GDM1 (cell line): ENCODE data around the gene LNX2.
A peak's percentile ranks its signal among the peaks of the same experiment; 100 is the strongest.

Experiments used
- DNase-seq: peaks from one replicate; lab custom pipeline; 2025; lab: John Stamatoyannopoulos, UW

Gene LNX2

GRCh38 chr13:27620377-27621115 lies at the start of gene LNX2:
LNX2 (minus strand) TSS chr13:27620529; CDS start chr13:27581703, 38,826 bp downstream.
- peak; percentile 98 for DNase-seq

GRCh38 chr13:27667946-27668345 lies 47.6 kb upstream of the LNX2 start:
- DNase-seq, result no peak

- no peak for DNase-seq
Observed at GRCh38 chr13:27666951-27667350, 46.6 kb upstream of the LNX2 start.

- DNase-seq, result no peak
Observed at GRCh38 chr13:27665761-27666160, 45.4 kb upstream of the LNX2 start.

GRCh38 chr13:27665333-27665732 lies 45.0 kb upstream of the LNX2 start:
- DNase-seq, result no peak

GRCh38 chr13:27663947-27664346 lies 43.6 kb upstream of the LNX2 start:
- no peak for DNase-seq

- no peak for DNase-seq
Observed at GRCh38 chr13:27662738-27663470, 42.6 kb upstream of the LNX2 start.

- DNase-seq, result no peak
Observed at GRCh38 chr13:27661017-27661416, 40.7 kb upstream of the LNX2 start.

- no peak for DNase-seq
Observed at GRCh38 chr13:27660511-27660910, 40.2 kb upstream of the LNX2 start.

- DNase-seq, result no peak
Observed at GRCh38 chr13:27659145-27659865, 39.0 kb upstream of the LNX2 start.

- no peak for DNase-seq
Observed at GRCh38 chr13:27658546-27658945, 38.2 kb upstream of the LNX2 start.

GRCh38 chr13:27657724-27658123 lies 37.4 kb upstream of the LNX2 start:
- DNase-seq, result no peak

- no peak for DNase-seq
Observed at GRCh38 chr13:27654816-27655215, 34.5 kb upstream of the LNX2 start.

GRCh38 chr13:27654059-27654458 lies 33.7 kb upstream of the LNX2 start:
- DNase-seq, result no peak

GRCh38 chr13:27650312-27650711 lies 30.0 kb upstream of the LNX2 start:
- DNase-seq, result no peak

- DNase-seq, result no peak
Observed at GRCh38 chr13:27644302-27644701, 24.0 kb upstream of the LNX2 start.

GRCh38 chr13:27643334-27644132 lies 23.2 kb upstream of the LNX2 start:
- no peak for DNase-seq

- no peak for DNase-seq
Observed at GRCh38 chr13:27641711-27642502, 21.6 kb upstream of the LNX2 start.

GRCh38 chr13:27639186-27639585 lies 18.9 kb upstream of the LNX2 start:
- no peak for DNase-seq

GRCh38 chr13:27638521-27638920 lies 18.2 kb upstream of the LNX2 start:
- DNase-seq, result no peak

GRCh38 chr13:27638001-27638400 lies 17.7 kb upstream of the LNX2 start:
- DNase-seq, result no peak
